A673 (cell line): Measurements from ENCODE around the gene COPS6. TPM values are rescaled to one million over a fixed set of nuclear protein-coding genes. Genes with fewer than 3 reads are reported as not detected.
"Not testable (repeated sequence)": the region's sequence is repeated elsewhere in the genome, so short reads cannot be mapped to it uniquely, and the experiment has no call there.

Source experiments
- BruUV-seq: library from RNA; stranded (reverse); fragments of 400-500 nt; replicated peaks from 2 replicates; lab custom pipeline; 2021; lab: Mats Ljungman, UMichigan
- CTCF ChIA-PET: fragments of 300-600 bp; sonication (Branson Sonifier 250); formaldehyde crosslinking; loops from one replicate; lab custom pipeline; 2022; ENCODE audit warnings: antibody characterized with exemption; lab: Charles Lee
- POLR2A ChIA-PET: fragments of 300-600 bp; sonication (Branson Sonifier 250); formaldehyde crosslinking; loops from one replicate; lab custom pipeline; 2022; ENCODE audit warnings: antibody characterized with exemption; ENCODE audit not compliant: low non-redundant PET; lab: Charles Lee
- DNase-seq: peaks from one replicate; pipeline ENCODE4 v3.0.0-alpha.2; 2015; ENCODE audit warnings: low spot score
- H3K27ac ChIP-seq: fragments of 200-600 bp; sonication (generic); 2 replicates; pipeline ENCODE4 v1.5.1; 2016; ENCODE audit warnings: mixed run types, low read depth, mild to moderate bottlenecking, mixed read lengths, antibody characterized with exemption, low read length; ENCODE audit not compliant: poor library complexity, severe bottlenecking
- H3K27me3 ChIP-seq: fragments of 200-600 bp; sonication (generic); replicated peaks from 2 replicates; pipeline ENCODE4 v1.6.1; 2017; ENCODE audit warnings: mixed run types, low read depth, mild to moderate bottlenecking, mixed read lengths, antibody characterized with exemption, low read length; ENCODE audit not compliant: insufficient read depth, poor library complexity
- H3K36me3 ChIP-seq: fragments of 200-600 bp; sonication (generic); 2 replicates; pipeline ENCODE4 v1.6.1; 2016; ENCODE audit warnings: mixed run types, mild to moderate bottlenecking, mixed read lengths, antibody characterized with exemption, low read length; ENCODE audit not compliant: insufficient read depth, poor library complexity, severe bottlenecking
- H3K4me1 ChIP-seq: fragments of 200-600 bp; sonication (generic); 2 replicates; pipeline ENCODE4 v1.6.1; 2017; ENCODE audit warnings: mixed run types, mild to moderate bottlenecking, mixed read lengths, antibody characterized with exemption, low read length; ENCODE audit not compliant: insufficient read depth, poor library complexity, severe bottlenecking
- H3K4me3 ChIP-seq: fragments of 200-600 bp; sonication (generic); 2 replicates; pipeline ENCODE4 v1.5.1; 2016; ENCODE audit warnings: low read depth, mixed run types, mild to moderate bottlenecking, mixed read lengths, low read length; ENCODE audit not compliant: poor library complexity, severe bottlenecking
- H3K9me3 ChIP-seq: fragments of 200-600 bp; sonication (generic); 2 replicates; pipeline ENCODE4 v1.6.1; 2016; ENCODE audit warnings: mixed run types, low read depth, mild to moderate bottlenecking, mixed read lengths, antibody characterized with exemption, low read length; ENCODE audit not compliant: poor library complexity, severe bottlenecking
- CTCF ChIP-seq: fragments of 300-800, 200-600 bp; sonication (generic); conservative IDR thresholded peaks from 2 replicates; pipeline ENCODE4 v1.5.1; 2017; ENCODE audit warnings: low read depth, mild to moderate bottlenecking, antibody characterized with exemption, low read length, moderate library complexity, mixed read lengths
- EZH2 ChIP-seq: fragments of 200-600 bp; sonication (generic); IDR thresholded peaks from 2 replicates; pipeline ENCODE4 v1.6.1; 2017; ENCODE audit warnings: borderline replicate concordance, low read depth, mild to moderate bottlenecking, mixed read lengths, antibody characterized with exemption, low read length; ENCODE audit not compliant: poor library complexity, severe bottlenecking
- intact Hi-C: fragments of 100-400 bp; cut with micrococcal nuclease; formaldehyde crosslinking; loops from one replicate; pipeline ENCODE4 v1.10.0; 2022; ENCODE audit not compliant: unreplicated experiment
- total RNA-seq: library from RNA; stranded (reverse); gene quantifications from 2 replicates; pipeline ENCODE4 v1.2.3, GENCODE V29; 2021

COPS6 gene
- total RNA-seq, 1 experiment from 2014 or later: 166 TPM

GRCh38 chr7:100128637-100128963, 39.8 kb downstream of the COPS6 start:
- CTCF ChIA-PET: no interaction called here

GRCh38 chr7:100130220-100130607, 41.4 kb downstream of the COPS6 start:
- BruUV-seq, H3K27ac ChIP-seq, H3K9me3 ChIP-seq, H3K4me3 ChIP-seq, CTCF ChIA-PET, DNase-seq, POLR2A ChIA-PET, H3K36me3 ChIP-seq, H3K27me3 ChIP-seq: not testable (repeated sequence)
- intact Hi-C loops: loop anchor here (5.0 kb wide), 3 partner anchors 138 to 277 kb away; partner anchors contain the start of gene AZGP1
- peaks cover 10% of the 10 kb centered on the region for H3K4me1 ChIP-seq

More at GRCh38 chr7:100128637-100128963, 39.8 kb downstream of the COPS6 start:
- DNase-seq: no peak
- POLR2A ChIA-PET: interaction anchor here (0.6 kb wide), 1 partner anchor 23 kb away, joined by 6 read pairs; no protein-coding TSS in a partner anchor
- H3K27me3 ChIP-seq: no peaks in the 10 kb centered on the region
- TF ChIP-seq EZH2 (no peak), CTCF (no peak)
- intact Hi-C loops: no loop called here
- no TSS peak for BruUV-seq
- no peak overlapping the region for H3K4me3 ChIP-seq
- no peak overlapping the region for H3K27ac ChIP-seq
- H3K36me3 ChIP-seq: no peaks in the 10 kb centered on the region
- H3K4me1 ChIP-seq: peaks cover 10% of the 10 kb centered on the region
- no peaks in the 10 kb centered on the region for H3K9me3 ChIP-seq

- TF ChIP-seq EZH2: no peak
- peak; percentile 88 for TF ChIP-seq CTCF
- CTCF ChIA-PET: no interaction called here
- intact Hi-C loops: loop anchor here (5.0 kb wide), 3 partner anchors 139 to 276 kb away; partner anchors contain the start of gene AZGP1
Measured at GRCh38 chr7:100130608-100131453, 42.1 kb downstream of the COPS6 start.

More at GRCh38 chr7:100130608-100131453, 42.1 kb downstream of the COPS6 start:
- Histone ChIP-seq H3K4me1 (peaks cover 10% of the 10 kb centered on the region), H3K36me3 (no peaks in the 10 kb centered on the region), H3K4me3 (peak overlapping the region; percentile 25), H3K27ac (no peak overlapping the region), H3K9me3 (no peaks in the 10 kb centered on the region), H3K27me3 (no peaks in the 10 kb centered on the region)
- no TSS peak for BruUV-seq
- peak; percentile 77 for DNase-seq
- POLR2A ChIA-PET: no interaction called here
